HUES64 (cell line): Measurements from ENCODE around the gene IFI27. TPM values are rescaled to one million over a fixed set of nuclear protein-coding genes. Genes with fewer than 3 reads are reported as not detected.
"Not testable (repeated sequence)": the region's sequence is repeated elsewhere in the genome, so short reads cannot be mapped to it uniquely, and the experiment has no call there.

Experiments
- H3K27ac ChIP-seq: 2 replicates; pipeline ENCODE4 v1.7.0; 2013; ENCODE audit warnings: low read depth, low read length, inconsistent platforms
- H3K27me3 ChIP-seq: 2 replicates; pipeline ENCODE4 v1.6.1; 2013; ENCODE audit warnings: mild to moderate bottlenecking, low read length; ENCODE audit not compliant: insufficient read depth
- H3K36me3 ChIP-seq: 2 replicates; pipeline ENCODE4 v1.6.1; 2013; ENCODE audit warnings: mild to moderate bottlenecking, low read length; ENCODE audit not compliant: insufficient read depth
- H3K4me1 ChIP-seq: 2 replicates; pipeline ENCODE4 v1.6.1; 2013; ENCODE audit warnings: mild to moderate bottlenecking, low read length, moderate library complexity; ENCODE audit not compliant: insufficient read depth
- H3K4me3 ChIP-seq: 2 replicates; pipeline ENCODE4 v1.5.1; 2013; ENCODE audit warnings: mild to moderate bottlenecking, low read length, moderate library complexity
- H3K9ac ChIP-seq: 2 replicates; pipeline ENCODE4 v1.6.1; 2013; ENCODE audit warnings: mild to moderate bottlenecking, low read depth, low read length
- H3K9me3 ChIP-seq: 2 replicates; pipeline ENCODE4 v1.6.1; 2013; ENCODE audit warnings: low read depth, low read length; ENCODE audit not compliant: insufficient read depth
- WGBS: fragments of 150-250, 120-280 bp; methylation state at CpG from one replicate; pipeline ENCODE4 v1.1.7; 2013; ENCODE audit warnings: missing lambda C conversion rate; 5-methylcytosine and 5-hydroxymethylcytosine counted together
- polyA plus RNA-seq, 2 experiments: library from polyadenylated mRNA; stranded (reverse); fragments of 50-300 nt; gene quantifications; one replicate each; pipeline ENCODE4 v1.2.3, GENCODE V29; 2013

The IFI27 gene
- polyA plus RNA-seq (2013, experiment 1 of 2): 0.90 TPM
- polyA plus RNA-seq (2013, experiment 2 of 2): 1.4 TPM

DNA sequence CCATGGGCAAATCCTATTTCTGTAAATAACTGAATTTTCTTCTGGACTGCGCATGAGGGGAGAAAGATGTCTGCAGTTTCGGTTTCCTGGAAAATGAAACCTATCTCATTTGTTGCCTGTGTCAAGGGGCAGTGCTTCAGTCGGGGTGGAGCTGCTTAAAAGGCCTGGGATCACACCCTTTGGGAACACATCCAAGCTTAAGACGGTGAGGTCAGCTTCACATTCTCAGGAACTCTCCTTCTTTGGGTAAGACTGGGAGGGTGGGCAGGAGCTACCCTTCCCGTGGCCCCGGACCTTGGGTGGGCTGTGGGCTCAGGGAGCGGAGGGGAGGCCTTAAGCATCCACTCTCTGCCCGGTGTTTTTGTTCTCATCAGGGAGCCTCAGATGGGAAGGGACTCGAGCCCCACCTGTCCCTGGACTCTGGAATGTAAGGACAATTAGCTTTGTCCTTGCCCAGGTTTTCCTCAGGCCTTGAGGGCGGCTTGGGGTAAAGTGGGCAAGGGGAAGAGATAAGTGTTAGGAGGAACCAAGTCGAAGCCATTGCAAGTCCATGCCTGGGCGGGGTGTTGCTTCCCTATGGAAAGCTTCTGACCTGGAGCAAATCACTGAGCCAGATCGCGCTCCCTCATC lies at the start of gene IFI27:
TSS of gene IFI27 (plus strand) at position 185 of the 630 bp plus-strand sequence.
- H3K9me3 ChIP-seq: no peaks in the 10 kb centered on the region
- H3K9ac ChIP-seq: no peak within 1 kb of the TSS
- H3K4me1 ChIP-seq: no peaks in the 10 kb centered on the region
- no peak within 1 kb of the TSS for H3K27ac ChIP-seq
- 83% methylated on average over 14 of the region's 14 CpGs for WGBS
- H3K36me3 ChIP-seq: no peaks in the 10 kb centered on the region
- H3K27me3 ChIP-seq: no peaks in the 10 kb centered on the region
- H3K4me3 ChIP-seq: no peak within 1 kb of the TSS

DNA sequence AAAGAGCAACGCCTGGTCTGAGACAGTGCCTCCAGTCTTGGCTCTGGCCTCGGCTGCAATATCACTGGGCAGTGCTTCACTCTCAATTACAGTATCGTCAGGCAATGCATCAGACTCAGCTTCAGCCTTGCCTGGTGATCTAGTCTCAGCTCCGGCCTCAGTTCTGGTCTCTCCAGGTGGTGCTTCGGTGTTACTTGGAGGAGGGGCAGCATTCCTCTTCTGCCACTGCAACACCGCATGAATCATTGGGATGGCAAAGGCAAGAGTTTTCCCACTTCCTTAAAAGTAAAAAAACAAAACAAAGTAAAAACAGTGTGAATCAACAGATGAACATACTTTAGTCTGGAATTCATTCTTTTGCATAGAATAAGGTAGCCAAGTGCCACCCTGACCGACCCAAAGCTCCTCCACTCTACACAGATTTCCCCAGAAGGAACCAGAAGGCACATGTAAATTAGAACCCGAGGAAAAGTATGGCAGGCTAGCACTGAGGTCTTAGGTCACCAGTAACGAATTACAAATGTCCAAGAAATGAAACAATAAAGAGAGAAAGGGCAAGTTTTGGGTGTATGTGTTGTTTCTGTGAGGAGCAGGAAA lies 48.1 kb upstream of the IFI27 start:
- H3K9ac ChIP-seq: no peak overlapping the region
- peaks cover 21% of the 10 kb centered on the region; the same call in 1 of the 2 replicates for H3K4me1 ChIP-seq
- no peak overlapping the region for H3K4me3 ChIP-seq
- H3K27me3 ChIP-seq: no peaks in the 10 kb centered on the region
- peaks cover 52% of the 10 kb centered on the region for H3K36me3 ChIP-seq
- H3K27ac ChIP-seq: peak overlapping the region; percentile 52
- H3K9me3 ChIP-seq: no peaks in the 10 kb centered on the region
- 66% methylated on average over 9 of the region's 9 CpGs for WGBS

DNA sequence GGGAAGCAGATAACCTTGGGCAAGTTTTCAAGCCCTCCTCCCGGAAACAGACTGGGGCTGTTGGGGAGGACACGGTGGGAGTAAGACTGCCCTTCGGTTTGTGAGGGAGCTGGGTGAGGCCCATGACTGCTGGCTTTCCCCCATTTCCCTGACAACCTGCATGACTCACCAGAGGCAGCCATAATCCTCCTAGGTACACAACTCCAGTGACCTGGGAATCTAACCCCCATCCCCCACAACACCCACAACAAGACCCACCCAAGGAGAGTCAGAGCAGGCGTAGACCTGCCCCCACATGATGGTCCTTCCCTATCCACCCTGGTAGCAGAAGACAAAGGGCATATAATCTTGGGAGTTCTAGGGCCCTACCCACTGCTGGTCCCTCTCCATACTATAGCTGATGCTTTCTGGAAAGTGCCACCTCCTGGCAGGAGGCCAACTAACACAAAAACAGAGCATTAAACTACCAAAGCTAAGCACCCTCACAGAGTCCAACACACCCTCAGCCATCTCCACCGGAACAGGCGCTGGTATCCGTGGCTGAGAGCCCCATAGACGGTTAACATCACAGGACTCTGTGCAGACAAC lies 44.4 kb upstream of the IFI27 start:
- Histone ChIP-seq H3K4me3 (no peak overlapping the region), H3K9me3 (peaks cover 7% of the 10 kb centered on the region; the same call in 1 of the 2 replicates), H3K36me3 (peaks cover 14% of the 10 kb centered on the region), H3K9ac (0 out of 2 replicates have a peak overlapping the region, but pooled peaks have one; percentile 29), H3K27me3 (no peaks in the 10 kb centered on the region), H3K4me1 (peaks cover 21% of the 10 kb centered on the region; the same call in 1 of the 2 replicates), H3K27ac (0 out of 2 replicates have a peak overlapping the region, but pooled peaks have one; percentile 5)
- 76% methylated on average over 8 of the region's 8 CpGs for whole genome bisulfite sequencing

- WGBS: 90% methylated on average over 3 of the region's 3 CpGs
- H3K9ac ChIP-seq, H3K4me1 ChIP-seq, H3K27me3 ChIP-seq, H3K27ac ChIP-seq, H3K4me3 ChIP-seq: not testable (repeated sequence)
- Histone ChIP-seq H3K9me3 (peaks cover 25% of the 10 kb centered on the region), H3K36me3 (peaks cover 17% of the 10 kb centered on the region)
Observed at GRCh38 chr14:94072076-94072475, 38.5 kb upstream of the IFI27 start.

DNA sequence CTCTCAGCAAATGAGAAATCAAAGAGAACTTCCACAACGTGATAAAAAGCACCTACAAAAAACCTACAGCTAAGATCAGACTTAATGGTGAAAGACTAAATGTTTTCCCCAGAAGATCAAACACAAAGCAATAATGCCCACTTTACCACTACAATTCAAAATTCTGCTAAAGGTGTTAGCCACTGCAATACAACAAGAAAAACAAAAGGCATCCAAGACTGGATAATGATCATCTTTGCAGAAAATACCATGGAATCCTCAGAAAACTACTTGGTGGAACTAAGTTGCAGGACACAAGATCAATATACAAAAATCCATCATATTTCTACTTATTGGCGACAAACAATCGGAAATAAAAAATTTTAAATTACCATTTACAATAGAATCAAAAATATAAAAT lies 36.0 kb upstream of the IFI27 start:
- peaks cover 25% of the 10 kb centered on the region for H3K9me3 ChIP-seq
- no peaks in the 10 kb centered on the region for H3K4me1 ChIP-seq
- H3K36me3 ChIP-seq: peaks cover 41% of the 10 kb centered on the region
- 99% methylated on average over 2 of the region's 3 CpGs for WGBS
- no peak overlapping the region for H3K9ac ChIP-seq
- H3K27me3 ChIP-seq: no peaks in the 10 kb centered on the region
- no peak overlapping the region for H3K27ac ChIP-seq
- H3K4me3 ChIP-seq: no peak overlapping the region

GRCh38 chr14:94075008-94075407 lies 35.5 kb upstream of the IFI27 start:
- 94% methylated on average over 2 of the region's 2 CpGs for WGBS
- Histone ChIP-seq H3K4me3 (no peak overlapping the region), H3K9me3 (peaks cover 20% of the 10 kb centered on the region), H3K36me3 (peaks cover 42% of the 10 kb centered on the region), H3K27ac (no peak overlapping the region), H3K4me1 (no peaks in the 10 kb centered on the region), H3K27me3 (no peaks in the 10 kb centered on the region), H3K9ac (no peak overlapping the region)

GRCh38 chr14:94077111-94077821 lies 33.3 kb upstream of the IFI27 start:
- Histone ChIP-seq H3K4me3 (no peak overlapping the region), H3K27ac (no peak overlapping the region), H3K4me1 (peaks cover 7% of the 10 kb centered on the region; the same call in 1 of the 2 replicates), H3K27me3 (no peaks in the 10 kb centered on the region), H3K36me3 (peaks cover 42% of the 10 kb centered on the region), H3K9me3 (peaks cover 18% of the 10 kb centered on the region), H3K9ac (no peak overlapping the region)
- 92% methylated on average over 7 of the region's 7 CpGs for WGBS

DNA sequence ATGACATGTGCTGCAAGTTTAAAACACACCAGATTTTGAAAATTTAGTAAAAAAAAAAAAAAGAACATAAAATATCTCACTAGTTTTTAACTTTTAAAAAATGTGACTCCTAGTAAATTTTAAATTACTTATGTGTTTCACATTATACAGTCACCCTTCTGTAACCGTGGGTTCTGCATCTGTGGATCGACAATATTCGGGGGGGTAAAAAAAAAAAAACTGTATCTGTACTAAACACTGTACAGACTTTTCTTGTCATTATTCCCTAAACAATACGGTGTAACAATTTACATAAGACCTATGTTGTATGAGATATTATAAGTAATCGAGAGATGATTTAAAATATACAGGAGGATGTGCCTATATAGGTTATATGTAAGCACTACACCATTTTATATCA lies 32.7 kb upstream of the IFI27 start:
- WGBS: 100% methylated on average over 3 of the region's 5 CpGs
- Histone ChIP-seq H3K36me3 (peaks cover 42% of the 10 kb centered on the region), H3K4me3 (no peak overlapping the region)

DNA sequence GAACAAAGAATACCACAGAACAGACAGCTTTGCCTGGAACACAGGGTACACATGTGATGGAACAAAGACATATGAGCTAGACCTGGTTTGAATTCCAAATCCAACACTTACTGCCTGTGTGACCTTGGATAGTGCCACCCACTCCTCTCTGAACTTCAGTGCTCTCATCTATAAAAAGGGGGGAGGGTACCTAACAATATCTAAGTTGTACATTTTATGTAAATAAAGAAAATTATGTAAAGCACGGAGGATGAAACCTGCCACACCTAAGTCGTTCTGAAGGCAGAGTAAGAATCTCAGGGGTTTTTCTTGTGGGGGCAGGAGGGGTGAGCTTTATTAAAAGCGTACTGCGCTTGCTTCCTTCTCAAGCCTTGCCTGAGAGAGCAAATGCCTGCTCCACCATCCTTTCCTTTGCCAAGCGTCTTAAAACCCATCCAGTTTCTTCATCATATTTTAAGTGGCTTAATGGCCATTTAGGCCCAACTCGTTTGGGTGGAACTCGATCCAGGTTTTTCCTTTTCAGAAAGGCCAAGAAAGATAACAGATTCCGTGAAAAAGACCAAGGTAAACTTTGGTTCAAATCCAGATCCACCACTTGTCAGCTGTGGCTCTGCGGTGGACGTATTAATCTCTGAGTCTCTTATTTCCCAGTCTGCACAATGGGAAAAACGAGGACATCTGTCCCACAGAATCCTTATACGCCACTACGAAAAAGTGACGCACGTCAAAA lies 30.5 kb upstream of the IFI27 start:
- Histone ChIP-seq H3K36me3 (peaks cover 35% of the 10 kb centered on the region), H3K4me3 (peak overlapping the region; percentile 90), H3K9me3 (peaks cover 10% of the 10 kb centered on the region; the same call in 1 of the 2 replicates), H3K9ac (peak overlapping the region; percentile 84), H3K4me1 (peaks cover 7% of the 10 kb centered on the region; the same call in 1 of the 2 replicates), H3K27ac (no peak overlapping the region), H3K27me3 (no peaks in the 10 kb centered on the region)
- 18% methylated on average over 15 of the region's 15 CpGs for WGBS

More for the DNA sequence above, 32.7 kb upstream of the IFI27 start:
- Histone ChIP-seq H3K9me3 (peaks cover 18% of the 10 kb centered on the region), H3K4me1 (peaks cover 7% of the 10 kb centered on the region; the same call in 1 of the 2 replicates), H3K27ac (no peak overlapping the region), H3K9ac (no peak overlapping the region), H3K27me3 (no peaks in the 10 kb centered on the region)

DNA sequence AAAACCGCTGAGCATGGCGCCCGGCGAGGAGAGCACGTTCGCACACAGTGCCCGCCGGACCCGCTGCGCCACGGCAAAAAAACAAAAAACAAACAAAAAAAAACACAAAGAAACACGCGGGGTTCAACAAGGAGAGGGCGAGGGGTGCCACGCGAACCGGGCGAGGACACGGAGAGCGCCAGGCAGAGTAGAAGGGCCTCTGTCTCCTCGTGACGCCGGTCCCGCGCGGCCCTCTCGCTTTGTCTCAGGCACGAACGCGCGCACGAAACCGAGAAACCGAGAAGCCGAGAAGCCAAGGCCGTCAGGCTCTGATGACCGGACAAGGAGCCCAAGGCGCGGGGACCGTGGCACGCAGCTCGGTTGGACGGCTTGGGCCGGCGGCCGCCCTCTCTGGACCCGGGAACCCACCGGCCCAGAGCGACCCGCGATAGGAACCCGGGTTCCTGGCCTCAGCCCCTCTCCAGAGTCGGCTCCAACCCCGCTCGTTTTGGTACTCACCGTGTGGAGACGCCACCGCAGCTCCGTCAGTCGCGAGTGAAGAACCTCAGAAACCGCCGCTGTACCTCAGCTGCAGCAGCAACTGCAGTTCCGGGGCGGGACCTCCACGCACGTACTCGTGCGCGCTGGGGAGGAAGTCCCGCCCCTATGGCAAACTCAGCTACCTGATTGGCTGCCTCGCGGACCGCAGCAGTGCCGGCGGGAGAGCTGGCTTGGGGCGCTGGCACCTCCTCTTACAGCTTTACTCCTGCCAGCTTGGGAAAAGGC lies 29.7 kb upstream of the IFI27 start, which contains the start of the genes DDX24 and IFI27L1:
TSS of gene DDX24 (minus strand) at position 582 of the 765 bp plus-strand sequence. CDS start 1,460 bp downstream, outside the sequence.
TSS of gene IFI27L1 (plus strand) at position 690 of the 765 bp plus-strand sequence. CDS start 15,628 bp downstream, outside the sequence.
- H3K4me3 ChIP-seq: peak within 1 kb of the TSS; percentile 90
- WGBS: under 1% methylated on average over 77 of the region's 77 CpGs

More for the DNA sequence above, 29.7 kb upstream of the IFI27 start, which contains the start of the genes DDX24 and IFI27L1:
- Histone ChIP-seq H3K9me3 (peaks cover 3% of the 10 kb centered on the region; the same call in 1 of the 2 replicates), H3K9ac (peak within 1 kb of the TSS; percentile 84), H3K27ac (0 out of 2 replicates have a peak within 1 kb of the TSS, but pooled peaks have one; percentile 43), H3K4me1 (peaks cover 7% of the 10 kb centered on the region; the same call in 1 of the 2 replicates), H3K36me3 (peaks cover 30% of the 10 kb centered on the region), H3K27me3 (no peaks in the 10 kb centered on the region)
